Left lung (tissue), 10 donors: Measurements from ENCODE around the gene COL4A2. TPM values are rescaled to one million over a fixed set of nuclear protein-coding genes. Genes with fewer than 3 reads are reported as not detected.
A peak's percentile ranks its signal among the peaks of the same experiment; 100 is the strongest.

Experiments
- ATAC-seq: fragments of 200-7000 bp; cut with Tn5 transposase; one replicate; pipeline ENCODE4 v1.9.1; 2020; ENCODE audit warnings: moderate library complexity
- DNase-seq, 4 donors: peaks; one replicate each; pipeline ENCODE4 v3.0.0-alpha.2; 2013 to 2020
- H3K27ac ChIP-seq, 2 donors: fragments of 200-600 bp; sonication (generic) in 1 of 2; one replicate each; pipeline versions ENCODE4 v1.5.0 to v1.8.0; 2020 to 2021
- H3K27me3 ChIP-seq, 2 donors: fragments of 200-600 bp; sonication (generic) in 1 of 2; one replicate each; pipeline versions ENCODE4 v1.5.0 to v1.8.0; 2020 to 2021
- H3K36me3 ChIP-seq, 2 donors: fragments of 200-600 bp; sonication (generic) in 1 of 2; one replicate each; pipeline versions ENCODE4 v1.5.0 to v1.8.0; 2020 to 2021
- H3K4me1 ChIP-seq, 2 donors: fragments of 200-600 bp; one replicate each; pipeline ENCODE4 v1.8.0; 2021
- H3K4me3 ChIP-seq, 2 donors: fragments of 200-600 bp; sonication (generic) in 1 of 2; one replicate each; pipeline versions ENCODE4 v1.5.0 to v1.8.0; 2020 to 2021; ENCODE audit warnings: mild to moderate bottlenecking in 1 of 2
- H3K9me3 ChIP-seq, 2 donors: fragments of 200-600 bp; sonication (generic) in 1 of 2; one replicate each; pipeline versions ENCODE4 v1.5.0 to v1.8.0; 2020 to 2021
- intact Hi-C, 2 donors: fragments of 100-400 bp; cut with DNase I; formaldehyde crosslinking; loops; one replicate each; pipeline versions ENCODE4 v1.11.2 to v1.14.2; 2022
- polyA plus RNA-seq, 6 donors: library from polyadenylated mRNA; unstranded; fragments of 120-200 nt; gene quantifications; one replicate each; pipeline ENCODE4 v1.2.1, GENCODE V29; 2013; ENCODE audit not compliant: insufficient read length in 6 of 6
- total RNA-seq, 2 donors: library from RNA; stranded (reverse); fragmentation: NEBNext Ultra II Directional; extraction: Animal tissue kit (Norgen Biotek cat#: 25700); gene quantifications; one replicate each; pipeline ENCODE4 v1.2.1, GENCODE V29; 2021
- TF ChIP-seq, protein P1 (sequence below), 2 donors: fragments of 200-600 bp; sonication (generic) in 1 of 2; IDR thresholded peaks; one replicate each; pipeline versions ENCODE4 v1.5.0 to v1.8.0; 2021; ENCODE audit warnings: antibody characterized with exemption in 2 of 2
- donor health status: DM: no; HTN: yes; CAD: no.
- donor health status: DM: no; HTN: no; CAD: no.

COL4A2 gene
- total and polyA plus RNA-seq, 8 donors = 307 to 638 (median 395) TPM

DNA sequence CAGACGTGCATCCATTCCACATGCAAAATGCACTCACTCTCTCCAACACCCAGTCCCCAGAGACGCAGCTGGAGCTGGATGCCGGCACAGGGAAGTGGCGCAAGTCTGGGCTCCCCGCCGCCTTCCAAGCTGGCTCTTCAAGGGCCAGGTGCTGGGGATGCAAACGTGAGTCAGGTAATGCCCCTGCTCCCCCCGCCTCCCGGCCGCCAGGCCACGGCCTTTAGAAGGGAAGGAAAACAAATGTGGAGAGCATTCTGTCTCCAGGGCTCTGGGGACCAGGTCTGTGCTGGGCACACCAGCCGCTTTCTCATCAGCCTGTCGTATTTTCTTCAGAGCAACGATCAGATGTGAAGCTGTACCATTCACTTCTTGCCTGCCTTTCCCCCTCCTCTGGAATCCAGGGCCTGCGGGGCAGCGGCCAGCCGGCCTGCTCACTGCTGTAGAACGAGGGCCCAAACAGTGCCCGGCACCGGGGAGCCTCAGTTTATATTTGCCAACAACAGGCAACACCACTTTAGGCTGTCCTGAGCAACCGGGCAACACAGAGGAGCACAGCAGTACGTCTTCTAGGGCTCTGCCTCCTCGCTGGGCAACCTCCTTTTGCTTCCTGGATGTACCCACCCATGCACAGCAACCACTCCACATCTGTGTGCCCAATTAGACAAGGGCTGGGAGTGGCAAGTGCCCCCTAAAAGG lies 250.7 kb downstream of the COL4A2 start:
- peak; percentile 32 for ATAC-seq
- Histone ChIP-seq H3K4me1 (peaks cover 18 to 70% of the 10 kb centered on the region in 2 donors), H3K27me3 (no peaks in the 10 kb centered on the region), H3K27ac (peak overlapping the region; percentile 26 to 60), H3K9me3 (no peaks in the 10 kb centered on the region), H3K36me3 (peaks cover 0 to 22% of the 10 kb centered on the region in 2 donors), H3K4me3 (no peak overlapping the region)
- TF ChIP-seq, protein P1, sequence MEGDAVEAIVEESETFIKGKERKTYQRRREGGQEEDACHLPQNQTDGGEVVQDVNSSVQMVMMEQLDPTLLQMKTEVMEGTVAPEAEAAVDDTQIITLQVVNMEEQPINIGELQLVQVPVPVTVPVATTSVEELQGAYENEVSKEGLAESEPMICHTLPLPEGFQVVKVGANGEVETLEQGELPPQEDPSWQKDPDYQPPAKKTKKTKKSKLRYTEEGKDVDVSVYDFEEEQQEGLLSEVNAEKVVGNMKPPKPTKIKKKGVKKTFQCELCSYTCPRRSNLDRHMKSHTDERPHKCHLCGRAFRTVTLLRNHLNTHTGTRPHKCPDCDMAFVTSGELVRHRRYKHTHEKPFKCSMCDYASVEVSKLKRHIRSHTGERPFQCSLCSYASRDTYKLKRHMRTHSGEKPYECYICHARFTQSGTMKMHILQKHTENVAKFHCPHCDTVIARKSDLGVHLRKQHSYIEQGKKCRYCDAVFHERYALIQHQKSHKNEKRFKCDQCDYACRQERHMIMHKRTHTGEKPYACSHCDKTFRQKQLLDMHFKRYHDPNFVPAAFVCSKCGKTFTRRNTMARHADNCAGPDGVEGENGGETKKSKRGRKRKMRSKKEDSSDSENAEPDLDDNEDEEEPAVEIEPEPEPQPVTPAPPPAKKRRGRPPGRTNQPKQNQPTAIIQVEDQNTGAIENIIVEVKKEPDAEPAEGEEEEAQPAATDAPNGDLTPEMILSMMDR (IDR thresholded peaks at IDR 0.05) = no peak
- intact Hi-C loops = no loop called here
- DNase-seq = peak in 2 of 4 donors; percentile 76 to 93

- peak overlapping the region; percentile 92 to 97 for H3K27ac ChIP-seq
- H3K9me3 ChIP-seq = no peaks in the 10 kb centered on the region
- TF ChIP-seq, protein P1 (IDR thresholded peaks at IDR 0.05) = no peak
- DNase-seq = peak; percentile 42 to 89 (median 80)
- intact Hi-C loops = no loop called here
- peak overlapping the region; percentile 7 to 98 for H3K4me3 ChIP-seq
- ATAC-seq = peak; percentile 51
- H3K27me3 ChIP-seq = no peaks in the 10 kb centered on the region
- H3K36me3 ChIP-seq = peaks cover 0 to 22% of the 10 kb centered on the region in 2 donors
- peaks cover 18 to 73% of the 10 kb centered on the region in 2 donors for H3K4me1 ChIP-seq
Observed at GRCh38 chr13:110559429-110559943, 252.4 kb downstream of the COL4A2 start.

- TF ChIP-seq, protein P1 (IDR thresholded peaks at IDR 0.05) = no peak
- Histone ChIP-seq H3K27ac (peak overlapping the region; percentile 92 to 97), H3K9me3 (no peaks in the 10 kb centered on the region), H3K36me3 (peaks cover 0 to 22% of the 10 kb centered on the region in 2 donors), H3K27me3 (no peaks in the 10 kb centered on the region), H3K4me3 (peak overlapping the region; percentile 80 to 98), H3K4me1 (peaks cover 18 to 68% of the 10 kb centered on the region in 2 donors)
- intact Hi-C loops = no loop called here
- DNase-seq = no peak
- ATAC-seq = no peak
Observed at GRCh38 chr13:110559986-110560385, 252.9 kb downstream of the COL4A2 start.

DNA sequence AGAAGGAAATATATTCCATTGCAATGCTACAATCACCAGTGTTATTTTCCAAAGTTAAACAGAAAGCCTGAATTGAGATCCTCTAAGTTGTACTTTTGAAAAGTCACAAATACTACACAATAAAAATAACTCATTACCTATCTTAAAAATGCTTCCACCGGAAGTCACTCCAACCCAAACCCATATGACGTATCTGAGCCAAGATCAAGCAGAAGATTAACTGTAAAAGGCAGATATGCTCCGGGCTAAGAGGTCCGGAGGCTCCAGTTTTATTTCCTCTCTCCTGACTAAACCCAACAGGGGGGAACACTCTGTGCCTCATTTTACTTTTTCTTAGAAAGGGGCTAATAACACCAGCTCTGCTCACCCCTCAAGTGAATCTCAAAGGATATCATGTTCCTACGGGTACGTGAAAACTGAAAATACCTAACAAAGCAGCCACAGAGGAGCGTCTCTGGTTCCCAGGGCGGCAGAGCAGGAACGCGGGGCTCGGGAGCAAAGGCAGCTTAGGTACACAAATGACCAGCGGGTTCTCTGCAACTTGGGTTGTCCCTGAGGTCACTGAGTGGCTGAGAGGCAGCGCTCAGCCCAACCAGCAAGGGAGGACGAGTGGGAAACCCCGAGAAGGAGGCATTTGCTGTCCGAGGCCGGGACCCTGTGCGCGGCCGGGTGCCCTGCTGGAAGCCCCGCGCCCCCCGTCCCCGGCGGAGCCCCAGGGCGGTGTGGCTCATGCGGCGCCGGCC lies 253.7 kb downstream of the COL4A2 start:
- Histone ChIP-seq H3K36me3 (peaks cover 0 to 22% of the 10 kb centered on the region in 2 donors), H3K27ac (peak overlapping the region; percentile 92 to 97), H3K9me3 (no peaks in the 10 kb centered on the region), H3K4me3 (peak overlapping the region; percentile 80 to 98), H3K27me3 (no peaks in the 10 kb centered on the region), H3K4me1 (peaks cover 18 to 60% of the 10 kb centered on the region in 2 donors)
- DNase-seq (peak in 1 of 4 donors; percentile 44), ATAC-seq (peak; percentile 8)
- intact Hi-C loops = no loop called here
- TF ChIP-seq, protein P1 (IDR thresholded peaks at IDR 0.05) = no peak
